Measurements from ENCODE around the gene OCA2. TPM values are rescaled to one million over a fixed set of nuclear protein-coding genes. Genes with fewer than 3 reads are reported as not detected.
A peak's percentile ranks its signal among the peaks of the same experiment; 100 is the strongest.

Gene OCA2
- total and polyA plus RNA-seq, 2 of the 13 experiments (the other 11 are each of a cell fraction or from before 2014, with no cell fraction given), result 0.02 to 0.05 TPM

DNA sequence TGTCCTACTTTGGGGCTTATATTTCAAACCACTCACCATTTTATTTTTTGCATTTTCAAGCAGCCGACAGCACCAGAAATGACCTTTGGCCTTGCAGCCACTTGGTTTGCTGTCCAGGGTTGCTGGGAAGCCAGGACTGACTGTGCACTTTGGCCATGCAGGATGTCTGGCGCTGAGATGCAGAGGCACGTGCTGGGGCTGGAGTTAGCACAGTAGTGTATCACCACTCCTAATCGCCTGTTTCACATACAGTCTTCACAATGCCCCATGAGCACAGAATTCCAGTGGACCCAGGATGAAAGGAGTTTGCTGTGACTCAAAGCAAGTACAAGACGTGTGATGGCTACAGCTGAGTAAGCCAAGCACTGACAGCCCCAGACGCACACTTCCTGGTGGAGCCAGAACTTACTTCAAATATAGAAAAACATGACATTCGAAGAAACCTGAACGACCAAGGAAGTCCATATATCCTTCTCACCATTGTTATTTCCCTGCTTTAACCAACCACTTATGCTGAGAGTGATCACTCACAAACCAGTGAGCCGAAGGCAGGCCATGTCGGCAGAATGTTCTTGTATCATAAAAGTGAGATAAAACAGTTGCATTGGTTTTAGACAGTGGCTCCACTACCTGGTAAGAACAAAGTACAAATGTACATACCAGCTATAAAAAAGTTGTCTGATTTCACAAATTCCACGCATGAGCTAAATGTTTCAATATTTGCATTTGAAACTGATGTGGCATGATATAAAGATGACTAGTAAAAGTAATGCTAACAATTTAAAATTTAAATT, 16.0 kb downstream of the OCA2 start (continued):
- TF ChIP-seq GATAD1 (CRISPR knock-in tag; IDR thresholded peaks at IDR 0.05), result 0 out of 2 replicates have a peak, but pooled peaks have one; percentile 26
- no peak for TF ChIP-seq SMAD9 (CRISPR knock-in tag; IDR thresholded peaks at IDR 0.05)
- TF ChIP-seq ZNF768 (CRISPR knock-in tag; IDR thresholded peaks at IDR 0.05), result no peak
- TF ChIP-seq ARNT (IDR thresholded peaks at IDR 0.05), result no peak
- 0 out of 2 replicates have a peak, but pooled peaks have one; percentile 24 for TF ChIP-seq KDM1A (CRISPR knock-in tag; IDR thresholded peaks at IDR 0.05)
- 0 out of 2 replicates have a peak, but pooled peaks have one; percentile 39 for TF ChIP-seq CBX5 (CRISPR knock-in tag; IDR thresholded peaks at IDR 0.05; ENCODE audit: borderline replicate concordance)
- no peak for TF ChIP-seq SMARCE1 (IDR thresholded peaks at IDR 0.05; ENCODE audit: borderline replicate concordance)
- no peak for TF ChIP-seq ZNF260 (CRISPR knock-in tag; IDR thresholded peaks at IDR 0.05; ENCODE audit: borderline replicate concordance, low read depth)
- TF ChIP-seq HDAC6 (IDR thresholded peaks at IDR 0.05; ENCODE audit: low read depth, low read length), result no peak
- TF ChIP-seq ZNF572 (CRISPR knock-in tag; IDR thresholded peaks at IDR 0.05), result no peak
- TF ChIP-seq SALL1 (CRISPR knock-in tag; IDR thresholded peaks at IDR 0.05), result peak; percentile 73
- no peak for TF ChIP-seq ZNF10 (CRISPR knock-in tag; IDR thresholded peaks at IDR 0.05; ENCODE audit: borderline replicate concordance, low read depth)
- peak; percentile 62; the same call in 1 of the 2 replicates for TF ChIP-seq FOXC1 (CRISPR knock-in tag; IDR thresholded peaks at IDR 0.05; ENCODE audit: borderline replicate concordance)
- TF ChIP-seq HNF4G (IDR thresholded peaks at IDR 0.05; ENCODE audit: borderline replicate concordance, low read depth, low read length), result peak; percentile 84
- TF ChIP-seq HNF4G (CRISPR knock-in tag; IDR thresholded peaks at IDR 0.05; ENCODE audit: borderline replicate concordance, low read depth), result peak; percentile 89
- no peak for TF ChIP-seq ZNF136 (CRISPR knock-in tag; IDR thresholded peaks at IDR 0.05; ENCODE audit: low read depth)
- TF ChIP-seq, protein P1, sequence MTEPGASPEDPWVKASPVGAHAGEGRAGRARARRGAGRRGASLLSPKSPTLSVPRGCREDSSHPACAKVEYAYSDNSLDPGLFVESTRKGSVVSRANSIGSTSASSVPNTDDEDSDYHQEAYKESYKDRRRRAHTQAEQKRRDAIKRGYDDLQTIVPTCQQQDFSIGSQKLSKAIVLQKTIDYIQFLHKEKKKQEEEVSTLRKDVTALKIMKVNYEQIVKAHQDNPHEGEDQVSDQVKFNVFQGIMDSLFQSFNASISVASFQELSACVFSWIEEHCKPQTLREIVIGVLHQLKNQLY (CRISPR knock-in tag; IDR thresholded peaks at IDR 0.05), result peak; percentile 70; the same call in 1 of the 2 replicates
- TF ChIP-seq ATF7 (IDR thresholded peaks at IDR 0.05), result no peak
- TF ChIP-seq ATF7 (CRISPR knock-in tag; IDR thresholded peaks at IDR 0.05), result no peak
- TF ChIP-seq ZNF746 (CRISPR knock-in tag; IDR thresholded peaks at IDR 0.05), result no peak
- TF ChIP-seq, protein P2, sequence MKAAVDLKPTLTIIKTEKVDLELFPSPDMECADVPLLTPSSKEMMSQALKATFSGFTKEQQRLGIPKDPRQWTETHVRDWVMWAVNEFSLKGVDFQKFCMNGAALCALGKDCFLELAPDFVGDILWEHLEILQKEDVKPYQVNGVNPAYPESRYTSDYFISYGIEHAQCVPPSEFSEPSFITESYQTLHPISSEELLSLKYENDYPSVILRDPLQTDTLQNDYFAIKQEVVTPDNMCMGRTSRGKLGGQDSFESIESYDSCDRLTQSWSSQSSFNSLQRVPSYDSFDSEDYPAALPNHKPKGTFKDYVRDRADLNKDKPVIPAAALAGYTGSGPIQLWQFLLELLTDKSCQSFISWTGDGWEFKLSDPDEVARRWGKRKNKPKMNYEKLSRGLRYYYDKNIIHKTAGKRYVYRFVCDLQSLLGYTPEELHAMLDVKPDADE (CRISPR knock-in tag; IDR thresholded peaks at IDR 0.05), result no peak
- TF ChIP-seq ZNF501 (CRISPR knock-in tag; IDR thresholded peaks at IDR 0.05), result no peak
- TF ChIP-seq, protein P3, sequence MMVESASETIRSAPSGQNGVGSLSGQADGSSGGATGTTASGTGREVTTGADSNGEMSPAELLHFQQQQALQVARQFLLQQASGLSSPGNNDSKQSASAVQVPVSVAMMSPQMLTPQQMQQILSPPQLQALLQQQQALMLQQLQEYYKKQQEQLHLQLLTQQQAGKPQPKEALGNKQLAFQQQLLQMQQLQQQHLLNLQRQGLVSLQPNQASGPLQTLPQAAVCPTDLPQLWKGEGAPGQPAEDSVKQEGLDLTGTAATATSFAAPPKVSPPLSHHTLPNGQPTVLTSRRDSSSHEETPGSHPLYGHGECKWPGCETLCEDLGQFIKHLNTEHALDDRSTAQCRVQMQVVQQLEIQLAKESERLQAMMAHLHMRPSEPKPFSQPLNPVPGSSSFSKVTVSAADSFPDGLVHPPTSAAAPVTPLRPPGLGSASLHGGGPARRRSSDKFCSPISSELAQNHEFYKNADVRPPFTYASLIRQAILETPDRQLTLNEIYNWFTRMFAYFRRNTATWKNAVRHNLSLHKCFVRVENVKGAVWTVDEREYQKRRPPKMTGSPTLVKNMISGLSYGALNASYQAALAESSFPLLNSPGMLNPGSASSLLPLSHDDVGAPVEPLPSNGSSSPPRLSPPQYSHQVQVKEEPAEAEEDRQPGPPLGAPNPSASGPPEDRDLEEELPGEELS (CRISPR knock-in tag; IDR thresholded peaks at IDR 0.05), result peak; percentile 35; the same call in 1 of the 2 replicates
- no peak for TF ChIP-seq MTF1 (CRISPR knock-in tag; IDR thresholded peaks at IDR 0.05)
- TF ChIP-seq KLF15 (CRISPR knock-in tag; IDR thresholded peaks at IDR 0.05; ENCODE audit: borderline replicate concordance), result no peak
- peak; percentile 52; the same call in 1 of the 2 replicates for TF ChIP-seq REPIN1 (CRISPR knock-in tag; IDR thresholded peaks at IDR 0.05; ENCODE audit: borderline replicate concordance, low read depth)

All from HepG2 (cell line).